Chondrocyte (in vitro differentiated cells): ENCODE measurements around the gene NUP133. TPM values are rescaled to one million over a fixed set of nuclear protein-coding genes. Genes with fewer than 3 reads are reported as not detected.
A peak's percentile ranks its signal among the peaks of the same experiment; 100 is the strongest.

ENCODE experiments used
- DNase-seq: peaks from one replicate; pipeline ENCODE4 v3.0.0; 2021; ENCODE audit warnings: mixed read lengths, low spot score
- H3K27ac Mint-ChIP-seq: one replicate; pipeline ENCODE4 v1.8.0; 2021; ENCODE audit warnings: mild to moderate bottlenecking, moderate library complexity, mixed read lengths; ENCODE audit not compliant: unreplicated experiment
- H3K27me3 Mint-ChIP-seq: 2 replicates; pipeline ENCODE4 v1.8.0; 2021; ENCODE audit warnings: low read depth, mixed read lengths
- H3K36me3 Mint-ChIP-seq: 2 replicates; pipeline ENCODE4 v1.8.0; 2021; ENCODE audit warnings: low read depth, mixed read lengths
- H3K4me1 Mint-ChIP-seq: 2 replicates; pipeline ENCODE4 v1.8.0; 2021; ENCODE audit warnings: low read depth, mild to moderate bottlenecking, mixed read lengths
- H3K4me3 Mint-ChIP-seq: one replicate; pipeline ENCODE4 v1.8.0; 2021; ENCODE audit warnings: mild to moderate bottlenecking, moderate library complexity, mixed read lengths; ENCODE audit not compliant: unreplicated experiment
- H3K9me3 Mint-ChIP-seq: 2 replicates; pipeline ENCODE4 v1.8.0; 2021; ENCODE audit warnings: low read depth, mixed read lengths
- CTCF ChIP-seq: fragments of 200-600 bp; sonication (generic); IDR thresholded peaks from 2 replicates; pipeline ENCODE4 v1.5.0; 2021; ENCODE audit warnings: antibody characterized with exemption, mild to moderate bottlenecking, moderate library complexity
- total RNA-seq: library from RNA; stranded (reverse); gene quantifications from 3 replicates; pipeline ENCODE4 v1.2.1, GENCODE V29; 2021

The NUP133 gene
- total RNA-seq, 1 donor from 2014 or later = 30.7 TPM

GRCh38 chr1:229454056-229454455, 54.1 kb downstream of the NUP133 start:
- no peak for DNase-seq
- Mint-ChIP-seq H3K4me1 (no peaks in the 10 kb centered on the region), H3K27ac (no peak overlapping the region), H3K27me3 (no peaks in the 10 kb centered on the region), H3K9me3 (no peaks in the 10 kb centered on the region), H3K36me3 (peaks cover 7% of the 10 kb centered on the region), H3K4me3 (no peak overlapping the region)
- TF ChIP-seq CTCF = no peak

GRCh38 chr1:229452956-229453801, 55.0 kb downstream of the NUP133 start:
- no peak overlapping the region for H3K27ac Mint-ChIP-seq
- no peak for DNase-seq
- H3K27me3 Mint-ChIP-seq = no peaks in the 10 kb centered on the region
- H3K4me3 Mint-ChIP-seq = no peak overlapping the region
- H3K36me3 Mint-ChIP-seq = peaks cover 10% of the 10 kb centered on the region
- no peaks in the 10 kb centered on the region for H3K4me1 Mint-ChIP-seq
- H3K9me3 Mint-ChIP-seq = no peaks in the 10 kb centered on the region
- peak; percentile 81 for TF ChIP-seq CTCF

- no peak overlapping the region for H3K27ac Mint-ChIP-seq
- no peaks in the 10 kb centered on the region for H3K9me3 Mint-ChIP-seq
- no peak for TF ChIP-seq CTCF
- no peak overlapping the region for H3K4me3 Mint-ChIP-seq
- no peak for DNase-seq
- H3K36me3 Mint-ChIP-seq = peaks cover 18% of the 10 kb centered on the region
- no peaks in the 10 kb centered on the region for H3K27me3 Mint-ChIP-seq
- no peaks in the 10 kb centered on the region for H3K4me1 Mint-ChIP-seq
Measured at GRCh38 chr1:229448845-229449244, 59.3 kb downstream of the NUP133 start.

GRCh38 chr1:229448354-229448753, 59.8 kb downstream of the NUP133 start:
- no peak for TF ChIP-seq CTCF
- peaks cover 18% of the 10 kb centered on the region for H3K36me3 Mint-ChIP-seq

GRCh38 chr1:229447809-229448252, 60.3 kb downstream of the NUP133 start:
- Mint-ChIP-seq H3K4me3 (no peak overlapping the region), H3K4me1 (no peaks in the 10 kb centered on the region), H3K27ac (no peak overlapping the region), H3K36me3 (peaks cover 18% of the 10 kb centered on the region), H3K9me3 (no peaks in the 10 kb centered on the region), H3K27me3 (no peaks in the 10 kb centered on the region)
- TF ChIP-seq CTCF = no peak
- no peak for DNase-seq

More at GRCh38 chr1:229448354-229448753, 59.8 kb downstream of the NUP133 start:
- Mint-ChIP-seq H3K4me3 (no peak overlapping the region), H3K9me3 (no peaks in the 10 kb centered on the region), H3K4me1 (no peaks in the 10 kb centered on the region), H3K27me3 (no peaks in the 10 kb centered on the region), H3K27ac (no peak overlapping the region)
- DNase-seq = no peak
